ENCODE data around the gene CACNA1S. TPM values are rescaled to one million over a fixed set of nuclear protein-coding genes. Genes with fewer than 3 reads are reported as not detected.

Gene CACNA1S
- total and polyA plus RNA-seq, 2 of the 4 experiments (the other 2 are of a cell fraction) = not detected

GRCh38 chr1:201084295-201084694 is 27.9 kb downstream of the CACNA1S start:
- no peaks in the 10 kb centered on the region for H3K4me1 ChIP-seq (ENCODE audit: control insufficient read depth, insufficient read depth, low read length)
- no peak overlapping the region for H4K8ac ChIP-seq (ENCODE audit: low read depth in 2 of 2, low read length in 2 of 2)
- H2BK120ac ChIP-seq (ENCODE audit: low read depth, low read length) = no peak overlapping the region
- dilution Hi-C loops (cut with HindIII; ENCODE audit: low sequenced_read_pairs, unreplicated experiment) = no loop called here
- no peak overlapping the region for H3K9ac ChIP-seq (ENCODE audit: low read depth, low read length)
- H3K36me3 ChIP-seq (ENCODE audit: control insufficient read depth, insufficient read depth, low read length) = no peaks in the 10 kb centered on the region
- H2AK5ac ChIP-seq (ENCODE audit: low read depth, low read length) = no peak overlapping the region
- ChIA-PET CTCF (no interaction called here), POLR2A (ENCODE audit: unreplicated experiment) (no interaction called here)
- in situ Hi-C loops (cut with MboI; ENCODE audit: low sequenced_read_pairs) = loop anchor here (10.0 kb wide), 1 partner anchor 141 kb away; no protein-coding TSS in a partner anchor
- no peaks in the 10 kb centered on the region for H3K9me1 ChIP-seq (ENCODE audit: insufficient read depth, low read length)
- H3K14ac ChIP-seq (replicated peaks; ENCODE audit: low read depth, low read length) = no peak overlapping the region
- DNase-seq = no peak
- intact Hi-C loops (cut with micrococcal nuclease) = loop anchor here (10.0 kb wide), 1 partner anchor 101 kb away; no protein-coding TSS in a partner anchor
- no peak overlapping the region for H3K18ac ChIP-seq (ENCODE audit: low read depth, low read length)
- no peak overlapping the region for H2AK9ac ChIP-seq (replicated peaks; ENCODE audit: low read depth, low read length, poor library complexity)
- ATAC-seq (ENCODE audit: low read depth) = no peak
- no peaks in the 10 kb centered on the region for H4K20me1 ChIP-seq (ENCODE audit: insufficient read depth, low read length)
- H2BK5ac ChIP-seq (ENCODE audit: low read depth, low read length, poor library complexity, severe bottlenecking) = no peak overlapping the region
- no peak overlapping the region for H2BK15ac ChIP-seq (ENCODE audit: low read depth, low read length)
- H3K79me1 ChIP-seq (ENCODE audit: low read depth in 1 of 2, low read length in 2 of 2) = no peaks in the 10 kb centered on the region
- no peak overlapping the region for H3K56ac ChIP-seq (ENCODE audit: extremely low read depth, insufficient read depth, low read length)
- H4K91ac ChIP-seq (ENCODE audit: insufficient read depth, low read depth, low read length) = no peak overlapping the region
- no CpG with 5 or more reads among the region's 6 CpGs for WGBS, 2 experiments (ENCODE audit: extremely low coverage in 2 of 2, insufficient read length in 1 of 2)
- H3K4ac ChIP-seq (ENCODE audit: low read depth, low read length) = no peak overlapping the region
- H3K4me3 ChIP-seq (ENCODE audit: insufficient read depth, low read depth, low read length) = no peak overlapping the region
- H2AFZ ChIP-seq (replicated peaks; ENCODE audit: low read length, poor library complexity) = no peak overlapping the region
- H4K5ac ChIP-seq (ENCODE audit: low read depth, low read length) = no peak overlapping the region
- no peaks in the 10 kb centered on the region for H3K9me3 ChIP-seq (ENCODE audit: control insufficient read depth, insufficient read depth, low read length)
- H2BK20ac ChIP-seq (ENCODE audit: low read depth, low read length) = no peak overlapping the region
- H3K23ac ChIP-seq (ENCODE audit: low read depth, low read length) = no peak overlapping the region
- no peak for TF ChIP-seq MAFK (IDR thresholded peaks at IDR 0.05; ENCODE audit: low read depth, low read length)
- TF ChIP-seq BHLHE40 (IDR thresholded peaks at IDR 0.05; ENCODE audit: low read depth, low read length) = no peak
- TF ChIP-seq RCOR1 (IDR thresholded peaks at IDR 0.05; ENCODE audit: insufficient replicate concordance, low read length) = no peak
- no peak for TF ChIP-seq POLR2A (IDR thresholded peaks at IDR 0.05; ENCODE audit: low read depth, low read length)
- TF ChIP-seq FOS (IDR thresholded peaks at IDR 0.05; ENCODE audit: low read depth, low read length) = no peak
- no peak for TF ChIP-seq USF2 (IDR thresholded peaks at IDR 0.05; ENCODE audit: low read depth, low read length)
- no peak for TF ChIP-seq NFE2L2 (IDR thresholded peaks at IDR 0.05; ENCODE audit: low read depth, low read length)
- TF ChIP-seq MXI1 (IDR thresholded peaks at IDR 0.05; ENCODE audit: borderline replicate concordance, low read depth, low read length) = no peak
- no peak for TF ChIP-seq RAD21 (IDR thresholded peaks at IDR 0.05; ENCODE audit: low read length)
- TF ChIP-seq CEBPB (IDR thresholded peaks at IDR 0.05; ENCODE audit: low read depth, low read length) = no peak
- no peak for TF ChIP-seq MAZ (IDR thresholded peaks at IDR 0.05; ENCODE audit: borderline replicate concordance, low read depth, low read length)
- no peak for TF ChIP-seq ELK1 (IDR thresholded peaks at IDR 0.05; ENCODE audit: borderline replicate concordance, low read depth, low read length)
- no peak for TF ChIP-seq CTCF (conservative IDR thresholded peaks at IDR 0.05; ENCODE audit: low read depth, low read length)
- no peak for TF ChIP-seq CHD1 (IDR thresholded peaks at IDR 0.05; ENCODE audit: low read depth, low read length)
- TF ChIP-seq SMC3 (IDR thresholded peaks at IDR 0.05; ENCODE audit: low read depth, low read length) = no peak
- no peak for TF ChIP-seq RFX5 (IDR thresholded peaks at IDR 0.05; ENCODE audit: low read depth, low read length)
- no TSS peak for BruUV-seq (replicated peaks)
- no peak overlapping the region for H3K27ac ChIP-seq (ENCODE audit: insufficient read depth, low read length)
- H3K27me3 ChIP-seq (ENCODE audit: control insufficient read depth, insufficient read depth, low read length) = peaks cover 56% of the 10 kb centered on the region
- H3K4me2 ChIP-seq (ENCODE audit: low read depth, low read length) = no peak overlapping the region

All from IMR-90 (cell line).